GM12874 (cell line): ENCODE data around the gene PPFIA1.

Source experiments
- TF ChIP-seq, protein P1 (sequence below): IDR thresholded peaks from 2 replicates; pipeline ENCODE4 v1.5.1; 2011; ENCODE audit warnings: low read depth, mild to moderate bottlenecking, control low read depth, low read length, moderate library complexity; ENCODE audit not compliant: insufficient read depth

PPFIA1 gene

GRCh38 chr11:70327717-70328116 is 57.2 kb downstream of the PPFIA1 start:
- TF ChIP-seq, protein P1, sequence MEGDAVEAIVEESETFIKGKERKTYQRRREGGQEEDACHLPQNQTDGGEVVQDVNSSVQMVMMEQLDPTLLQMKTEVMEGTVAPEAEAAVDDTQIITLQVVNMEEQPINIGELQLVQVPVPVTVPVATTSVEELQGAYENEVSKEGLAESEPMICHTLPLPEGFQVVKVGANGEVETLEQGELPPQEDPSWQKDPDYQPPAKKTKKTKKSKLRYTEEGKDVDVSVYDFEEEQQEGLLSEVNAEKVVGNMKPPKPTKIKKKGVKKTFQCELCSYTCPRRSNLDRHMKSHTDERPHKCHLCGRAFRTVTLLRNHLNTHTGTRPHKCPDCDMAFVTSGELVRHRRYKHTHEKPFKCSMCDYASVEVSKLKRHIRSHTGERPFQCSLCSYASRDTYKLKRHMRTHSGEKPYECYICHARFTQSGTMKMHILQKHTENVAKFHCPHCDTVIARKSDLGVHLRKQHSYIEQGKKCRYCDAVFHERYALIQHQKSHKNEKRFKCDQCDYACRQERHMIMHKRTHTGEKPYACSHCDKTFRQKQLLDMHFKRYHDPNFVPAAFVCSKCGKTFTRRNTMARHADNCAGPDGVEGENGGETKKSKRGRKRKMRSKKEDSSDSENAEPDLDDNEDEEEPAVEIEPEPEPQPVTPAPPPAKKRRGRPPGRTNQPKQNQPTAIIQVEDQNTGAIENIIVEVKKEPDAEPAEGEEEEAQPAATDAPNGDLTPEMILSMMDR: no peak

GRCh38 chr11:70328556-70328955 is 58.1 kb downstream of the PPFIA1 start:
- TF ChIP-seq, protein P1: no peak

- TF ChIP-seq, protein P1: no peak
Observed at GRCh38 chr11:70331901-70332300, 61.4 kb downstream of the PPFIA1 start.

GRCh38 chr11:70332567-70332966 is 62.1 kb downstream of the PPFIA1 start:
- TF ChIP-seq, protein P1: no peak

DNA sequence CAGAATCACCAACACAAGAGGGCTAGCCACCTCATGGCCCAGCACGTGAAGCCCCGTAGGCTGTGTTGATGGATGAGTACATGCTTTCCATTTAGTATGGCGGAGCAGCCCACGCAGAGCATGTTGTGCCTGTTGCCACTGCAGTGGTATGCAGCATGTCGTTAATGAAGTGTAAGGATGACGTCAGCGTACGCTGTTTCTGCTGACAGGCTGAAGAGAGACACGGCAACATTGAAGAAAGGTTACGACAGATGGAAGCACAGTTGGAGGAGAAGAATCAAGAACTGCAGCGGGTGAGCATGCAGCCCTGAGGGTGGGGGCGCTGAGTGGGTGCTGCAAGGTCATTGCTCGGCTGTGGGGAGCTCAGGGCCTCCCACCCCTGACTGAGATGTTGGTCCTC is 62.8 kb downstream of the PPFIA1 start:
- TF ChIP-seq, protein P1: no peak

GRCh38 chr11:70334351-70334995 is 64.0 kb downstream of the PPFIA1 start:
- TF ChIP-seq, protein P1: no peak

DNA sequence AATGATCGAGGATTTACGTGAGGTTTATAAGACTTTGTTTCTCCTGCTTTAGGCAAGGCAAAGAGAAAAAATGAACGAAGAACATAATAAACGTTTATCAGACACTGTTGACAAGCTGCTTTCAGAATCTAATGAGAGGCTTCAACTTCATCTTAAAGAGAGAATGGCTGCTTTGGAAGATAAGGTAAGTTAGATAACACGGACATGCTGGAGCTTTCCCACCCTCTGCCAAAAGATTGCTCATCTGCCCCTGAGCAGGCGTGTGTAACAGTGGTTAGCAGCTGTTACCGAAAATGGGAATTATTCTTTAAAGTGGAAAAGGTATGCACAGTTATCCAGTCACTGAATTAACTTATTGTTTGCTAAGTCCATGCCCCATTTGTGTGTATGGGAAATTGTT is 65.0 kb downstream of the PPFIA1 start:
- TF ChIP-seq, protein P1: no peak
